GM18498 (cell line): Measurements from ENCODE around the gene WTIP.
"Not testable (repeated sequence)": the region's sequence is repeated elsewhere in the genome, so short reads cannot be mapped to it uniquely, and the experiment has no call there.

Source experiments
- ATAC-seq: cut with Tn5 transposase; IDR thresholded peaks from one replicate; pipeline ENCODE4 v1.9.1; 2021; ENCODE audit warnings: mild to moderate bottlenecking, moderate library complexity; ENCODE audit not compliant: unreplicated experiment

The WTIP gene

DNA sequence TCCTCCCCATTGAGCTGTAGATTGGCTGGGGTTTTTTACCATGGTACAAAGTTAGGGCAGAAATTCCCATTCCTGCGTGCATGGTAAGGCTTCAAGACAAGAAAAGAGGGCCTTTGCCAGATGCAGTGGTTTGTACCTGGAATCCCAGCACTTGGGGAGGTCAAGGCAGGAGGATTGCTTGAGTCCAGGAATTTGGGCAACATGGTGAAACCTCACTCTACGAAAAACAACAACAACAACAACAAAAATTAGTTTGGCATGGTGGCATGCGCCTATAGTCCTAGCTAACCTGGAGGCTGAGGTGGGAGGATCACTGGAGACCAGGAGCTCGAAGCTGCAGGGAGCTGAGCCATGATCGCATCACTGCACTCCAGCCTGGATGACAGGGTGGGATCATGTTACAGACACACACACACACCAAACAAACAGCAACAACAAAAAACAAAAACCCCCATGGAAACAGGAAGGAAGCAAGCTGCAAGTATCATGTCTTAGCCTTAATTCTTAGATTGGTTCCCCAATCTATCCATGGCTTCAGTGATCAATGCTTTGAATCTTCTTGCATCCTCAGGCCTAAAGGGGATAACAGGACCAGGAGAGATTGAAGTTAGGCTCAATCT, 5.5 kb upstream of the WTIP start:
- ATAC-seq, result no peak

DNA sequence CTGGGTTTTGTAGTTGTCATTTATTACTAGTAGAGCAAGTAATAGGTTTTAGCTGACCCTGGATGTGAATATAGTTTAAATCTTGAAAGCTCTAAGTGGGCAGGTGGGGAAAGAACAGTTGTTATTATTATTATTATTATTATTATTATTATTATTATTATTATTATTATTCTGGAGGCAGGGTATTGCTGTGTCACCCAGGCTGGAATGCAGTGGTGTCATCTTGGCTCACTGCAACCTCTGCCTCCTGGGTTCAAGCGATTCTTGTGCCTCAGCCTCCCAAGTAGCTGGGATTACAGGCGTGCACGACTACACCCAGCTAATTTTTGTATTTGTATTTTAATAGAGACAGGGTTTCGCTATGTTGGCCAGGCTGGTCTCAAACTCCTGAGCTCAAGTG, 3.1 kb upstream of the WTIP start:
- ATAC-seq, result not testable (repeated sequence)

DNA sequence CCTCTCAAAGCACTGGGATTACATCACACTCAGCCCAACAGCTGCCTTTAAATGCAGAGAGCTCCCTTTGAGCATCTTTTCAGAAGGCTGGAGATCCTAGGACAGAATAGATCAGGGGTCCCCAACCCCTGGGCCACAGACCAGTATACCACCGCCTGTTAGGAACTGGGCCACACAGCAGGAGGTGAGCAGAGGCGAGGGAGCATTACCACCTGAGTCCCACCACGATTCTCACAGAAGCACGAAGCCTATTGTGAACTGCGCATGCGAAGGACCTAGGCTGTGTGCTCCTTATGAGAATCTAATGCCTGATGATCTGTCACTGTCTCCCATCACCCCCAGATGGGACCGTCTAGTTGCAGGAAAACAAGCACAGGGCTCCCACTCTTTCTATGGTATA, 2.2 kb upstream of the WTIP start:
- no peak for ATAC-seq

DNA sequence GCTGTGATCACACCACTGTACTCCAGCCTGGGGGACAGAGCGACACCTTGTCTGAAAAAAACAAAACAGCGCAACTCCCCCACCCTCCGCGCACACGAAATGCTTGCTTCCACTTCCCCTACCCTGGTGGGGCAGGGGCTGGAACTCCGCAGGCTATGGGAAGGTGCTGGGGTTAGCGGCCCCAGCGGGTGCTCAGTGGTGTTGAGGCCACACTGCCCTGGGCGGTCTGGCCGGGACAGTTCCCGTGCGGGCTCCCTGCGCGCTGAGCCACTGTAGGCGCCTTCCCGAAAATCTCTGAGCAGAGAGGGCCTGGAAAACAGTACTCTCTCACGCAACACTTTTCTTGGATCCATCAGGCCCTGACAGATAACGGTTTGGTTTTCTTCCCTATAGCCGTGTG, 1.1 kb upstream of the WTIP start:
- no peak for ATAC-seq

DNA sequence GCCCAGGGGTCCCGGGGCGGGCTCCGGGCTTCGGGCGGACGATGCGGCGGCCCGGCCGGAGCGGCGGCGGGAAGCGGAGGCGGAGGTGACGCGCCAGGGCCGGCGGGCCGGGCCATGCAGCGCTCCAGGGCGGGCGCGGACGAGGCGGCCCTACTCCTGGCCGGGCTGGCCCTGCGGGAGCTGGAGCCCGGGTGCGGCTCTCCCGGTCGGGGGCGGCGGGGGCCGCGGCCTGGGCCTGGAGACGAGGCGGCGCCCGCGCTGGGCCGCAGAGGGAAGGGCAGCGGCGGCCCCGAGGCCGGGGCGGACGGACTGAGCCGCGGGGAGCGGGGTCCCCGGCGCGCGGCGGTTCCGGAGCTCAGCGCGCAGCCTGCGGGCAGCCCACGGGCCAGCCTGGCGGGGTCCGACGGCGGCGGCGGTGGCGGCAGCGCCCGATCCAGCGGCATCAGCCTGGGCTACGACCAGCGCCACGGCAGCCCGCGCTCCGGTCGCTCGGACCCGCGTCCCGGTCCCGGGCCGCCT, 362 bp downstream of the WTIP start:
- no peak for ATAC-seq

DNA sequence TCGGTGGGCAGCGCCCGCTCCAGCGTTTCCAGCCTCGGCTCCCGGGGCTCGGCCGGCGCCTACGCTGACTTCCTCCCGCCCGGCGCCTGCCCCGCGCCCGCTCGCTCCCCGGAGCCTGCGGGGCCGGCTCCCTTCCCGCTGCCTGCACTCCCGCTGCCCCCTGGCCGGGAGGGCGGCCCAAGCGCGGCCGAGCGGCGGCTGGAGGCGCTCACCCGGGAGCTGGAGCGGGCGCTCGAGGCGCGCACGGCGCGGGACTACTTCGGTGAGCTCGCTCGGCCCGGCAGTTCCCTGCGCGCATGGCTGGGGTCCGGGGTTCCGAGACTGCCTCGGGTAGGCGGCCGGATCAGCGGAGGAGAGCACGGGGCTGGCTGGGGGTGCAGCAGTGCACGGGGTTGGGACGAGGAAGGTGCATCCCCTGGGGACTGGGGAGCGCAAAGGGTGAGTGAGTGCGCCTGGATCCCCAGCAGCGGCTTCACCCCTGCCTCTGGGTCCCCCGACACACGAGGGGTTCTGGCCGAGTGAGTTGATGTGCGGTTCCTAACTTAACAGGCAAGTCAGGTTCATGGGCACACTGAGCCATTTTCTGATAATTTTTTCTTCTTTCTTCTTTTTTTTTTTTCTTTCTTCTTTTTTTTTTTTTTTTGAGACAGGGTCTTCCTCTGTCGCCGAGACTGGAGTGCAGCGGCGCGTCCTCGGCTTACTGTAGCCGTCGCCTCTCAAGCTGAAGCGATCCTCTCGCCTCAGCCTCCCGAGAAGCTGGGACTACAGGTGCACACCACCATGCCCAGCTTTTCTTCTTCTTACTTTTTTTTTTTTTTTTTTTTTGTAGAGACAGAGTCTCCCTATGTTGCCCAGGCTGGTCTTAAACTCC, 1.1 kb downstream of the WTIP start:
- no peak for ATAC-seq

DNA sequence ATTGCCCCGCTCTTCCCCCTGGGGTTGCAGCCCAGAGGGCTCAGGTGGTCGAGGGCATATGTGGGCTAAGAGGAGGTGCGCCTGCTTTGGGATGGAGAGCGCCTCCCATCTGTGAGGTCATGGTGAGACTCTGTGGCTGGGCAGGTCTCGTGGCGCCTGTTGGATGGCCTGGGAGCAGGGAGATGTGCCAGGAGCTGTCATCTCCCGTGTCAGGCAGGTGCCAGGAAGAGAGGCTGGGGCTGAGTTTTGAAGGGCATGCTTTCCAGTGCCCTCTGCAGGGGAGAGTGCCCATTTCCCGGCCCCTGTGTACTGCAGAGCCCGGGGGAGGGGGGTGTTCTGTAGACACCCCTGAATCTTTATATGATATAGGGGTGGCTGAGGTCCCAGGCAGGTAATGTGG, 2.8 kb downstream of the WTIP start:
- no peak for ATAC-seq

DNA sequence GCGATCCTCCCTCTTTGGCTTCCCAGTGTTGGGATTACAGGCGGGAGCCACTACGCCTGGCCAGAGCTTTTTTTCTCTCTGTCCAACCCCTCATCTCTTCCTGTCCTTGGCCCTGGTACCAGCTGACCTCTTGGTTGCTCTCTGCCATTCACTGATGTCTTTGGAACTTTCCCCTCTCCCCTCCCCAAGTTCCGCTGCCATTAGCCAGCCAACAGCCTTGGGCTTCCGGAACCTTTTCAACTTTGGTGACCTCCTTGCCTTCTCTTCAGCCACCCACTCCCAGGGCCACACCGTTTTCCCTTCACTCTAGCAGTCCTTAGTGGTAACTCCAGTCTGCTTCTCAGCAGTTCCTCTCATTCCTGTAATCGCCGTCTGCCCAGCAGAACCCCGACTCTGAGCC, 4.3 kb downstream of the WTIP start:
- no peak for ATAC-seq

DNA sequence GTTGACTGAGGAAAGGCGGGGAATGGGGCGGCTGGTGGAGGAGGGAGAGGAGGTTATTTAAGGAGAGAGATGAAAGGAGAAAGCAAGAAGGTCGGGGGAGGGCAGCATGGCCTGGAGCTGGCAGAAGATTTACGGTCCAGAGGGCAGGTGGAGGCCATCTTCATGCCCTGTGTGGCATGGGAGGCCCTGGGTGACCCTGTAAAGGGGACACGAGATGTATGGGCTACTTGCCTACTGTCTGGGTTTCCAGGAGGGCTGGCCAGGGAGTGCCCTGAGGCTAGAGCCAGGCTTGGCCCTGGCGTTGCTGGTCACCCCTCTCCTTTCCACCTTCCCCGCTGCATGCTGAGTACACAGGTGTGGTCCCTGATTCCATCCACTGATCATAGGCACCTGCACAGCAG, 6.1 kb downstream of the WTIP start:
- ATAC-seq, result no peak

DNA sequence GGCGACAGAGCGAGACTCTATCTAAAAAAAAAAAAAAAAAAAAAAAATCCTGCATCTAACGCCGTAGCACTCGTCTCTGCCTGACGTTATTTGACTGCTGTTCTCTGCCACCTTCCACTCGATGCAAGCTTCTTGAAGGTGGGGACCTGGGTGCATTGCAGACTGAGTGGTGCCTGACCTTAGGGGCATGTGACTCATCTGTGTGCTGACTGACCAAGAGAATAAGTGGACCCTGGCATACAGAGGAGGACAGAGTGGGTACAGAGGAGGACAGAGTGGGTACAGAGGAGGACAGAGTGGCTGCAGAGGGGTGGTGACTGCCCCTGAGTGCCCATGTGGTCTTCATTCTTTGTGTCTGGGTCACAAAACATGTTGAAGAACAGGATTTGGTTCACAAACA, 7.6 kb downstream of the WTIP start:
- no peak for ATAC-seq

DNA sequence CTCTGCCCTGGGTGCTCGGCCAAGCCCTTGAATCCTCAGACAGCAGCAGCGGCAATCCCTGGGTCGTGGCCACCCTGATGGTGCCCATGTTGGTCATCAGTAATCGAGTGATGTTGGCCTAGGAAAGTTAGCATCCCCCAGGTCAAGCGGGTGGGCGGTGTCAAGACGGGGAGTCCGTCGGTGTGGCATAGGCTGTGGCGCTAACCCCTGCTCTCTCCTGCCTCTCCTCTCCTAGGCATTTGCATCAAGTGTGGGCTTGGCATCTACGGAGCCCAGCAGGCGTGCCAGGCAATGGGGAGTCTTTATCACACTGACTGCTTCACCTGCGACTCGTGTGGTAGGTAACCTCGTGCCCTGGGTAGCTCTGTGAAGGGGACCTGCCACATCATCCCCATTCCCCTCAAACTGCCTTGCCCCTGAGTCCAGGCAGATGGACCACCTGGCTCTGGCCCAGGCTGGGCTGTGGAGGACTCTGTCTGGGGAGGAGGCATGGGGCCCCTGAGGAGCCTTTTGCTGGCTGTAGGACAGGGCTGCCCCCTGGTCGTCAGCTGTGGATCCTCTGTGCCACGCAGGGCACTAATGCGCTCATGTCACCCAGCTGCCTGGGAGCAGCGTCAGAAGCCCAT, 8.7 kb downstream of the WTIP start:
- ATAC-seq, result no peak

DNA sequence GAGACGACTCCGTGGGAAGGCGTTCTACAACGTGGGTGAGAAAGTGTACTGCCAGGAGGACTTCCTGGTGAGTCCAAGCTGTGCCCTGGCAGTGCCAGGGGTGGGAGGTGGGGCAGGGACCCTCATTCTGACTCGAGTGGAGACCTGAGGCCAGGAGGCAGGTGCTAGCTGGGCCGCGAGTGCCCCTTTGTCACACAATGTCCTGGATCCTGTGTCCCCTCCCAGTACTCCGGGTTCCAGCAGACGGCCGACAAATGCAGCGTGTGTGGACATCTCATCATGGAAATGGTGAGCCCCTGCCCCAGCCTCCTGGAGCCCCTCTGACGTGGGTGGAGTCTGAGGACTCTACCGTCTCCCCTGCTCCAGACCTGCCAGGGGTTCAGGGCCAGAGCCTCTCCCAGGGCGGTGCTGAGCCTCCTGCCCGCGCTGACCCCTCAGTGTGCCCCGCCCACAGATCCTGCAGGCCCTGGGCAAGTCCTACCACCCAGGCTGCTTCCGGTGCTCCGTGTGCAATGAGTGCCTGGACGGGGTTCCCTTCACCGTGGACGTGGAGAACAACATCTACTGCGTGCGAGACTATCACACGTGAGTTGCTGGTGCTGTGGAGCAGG, 11.6 kb downstream of the WTIP start:
- no peak for ATAC-seq

DNA sequence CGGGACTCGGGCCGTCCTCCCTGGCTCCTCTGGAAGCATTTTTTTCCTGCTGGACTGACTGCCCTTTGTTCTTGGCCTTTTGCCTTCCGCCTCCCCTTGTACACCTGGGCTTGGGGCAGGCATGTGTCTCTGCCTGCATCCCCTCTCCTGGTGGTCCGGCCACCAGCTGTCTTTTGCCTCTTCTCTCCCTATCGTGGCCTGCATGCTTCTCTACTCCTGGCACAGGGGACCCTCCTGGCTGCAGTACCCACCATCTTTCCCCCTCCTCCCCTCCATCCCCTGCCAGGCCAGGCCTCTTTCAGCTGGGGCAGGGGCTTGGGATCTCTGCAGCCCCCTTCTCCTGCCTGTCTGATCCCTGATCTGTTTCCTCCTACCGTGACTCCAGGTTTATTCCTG, 12.1 kb downstream of the WTIP start:
- no peak for ATAC-seq

DNA sequence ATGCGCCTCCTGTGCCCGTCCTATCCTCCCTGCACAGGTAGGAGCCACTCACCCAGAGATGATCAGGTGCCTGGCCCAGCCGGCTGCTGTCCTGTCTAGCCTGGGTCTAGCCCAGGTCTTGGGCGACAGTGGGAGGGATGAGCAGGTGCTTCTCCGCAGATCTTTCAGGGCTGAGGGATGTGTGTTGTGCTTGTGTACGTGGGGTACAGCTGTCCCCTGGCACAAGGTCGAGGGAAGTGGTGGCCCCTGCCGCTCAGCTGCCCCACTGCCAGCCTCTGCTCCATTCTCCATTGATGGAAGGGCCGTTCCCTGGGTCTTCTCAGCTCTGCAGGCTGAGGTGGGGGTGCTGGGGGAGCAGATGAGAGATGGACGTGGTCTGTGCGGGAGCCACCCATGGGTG, 13.0 kb downstream of the WTIP start:
- ATAC-seq, result no peak

DNA sequence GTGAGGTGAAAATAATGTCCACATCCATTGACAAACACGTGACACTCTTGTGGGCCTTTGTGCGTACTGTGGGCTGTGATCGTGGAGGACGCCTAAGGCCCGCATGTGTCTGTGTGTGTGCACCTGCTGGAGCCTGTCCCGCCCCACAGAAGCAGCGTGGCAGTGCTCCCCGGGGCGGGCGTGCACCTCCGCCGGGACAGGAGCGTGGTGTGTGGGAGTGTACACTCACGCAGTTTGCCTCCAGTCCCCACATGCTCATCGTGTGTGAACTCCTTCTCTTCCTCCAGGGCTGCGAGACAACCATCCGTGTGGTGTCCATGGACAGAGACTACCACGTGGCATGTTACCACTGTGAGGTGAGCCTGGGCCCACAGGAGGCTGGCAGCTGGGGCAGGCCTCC, 13.9 kb downstream of the WTIP start:
- no peak for ATAC-seq

DNA sequence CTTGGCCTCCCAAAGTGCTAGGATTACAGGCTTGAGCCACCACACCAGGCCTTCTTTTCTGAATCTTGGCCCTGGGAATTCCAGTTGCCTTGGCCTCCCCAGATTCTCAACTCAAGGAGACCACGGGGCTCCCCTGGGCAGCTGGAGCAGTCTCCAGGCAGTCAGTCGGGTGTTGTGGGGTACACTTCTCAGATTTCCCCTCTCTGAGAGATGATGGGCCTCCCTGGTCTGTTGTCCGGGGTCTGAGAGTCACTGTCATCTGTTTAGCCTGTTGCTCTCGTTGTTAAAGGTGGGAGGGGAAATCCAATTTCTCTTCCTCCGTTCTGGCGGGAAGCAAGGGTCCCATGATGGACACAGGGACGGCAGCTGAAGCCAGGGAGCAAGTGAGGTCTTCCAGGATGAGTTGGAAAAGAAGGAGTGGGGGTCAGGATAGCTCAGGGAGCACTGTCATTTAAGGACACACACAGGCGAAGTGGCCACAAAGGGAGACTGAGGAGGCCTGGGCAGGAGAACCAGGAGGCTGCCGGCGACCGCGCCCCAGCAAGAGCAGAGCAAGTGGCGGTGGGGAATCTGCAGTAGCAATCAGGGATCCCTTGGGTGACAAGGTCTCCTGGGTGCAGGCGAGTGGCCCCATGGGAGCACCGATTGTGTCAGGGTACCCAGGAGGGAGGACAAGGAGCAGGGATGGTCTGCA, 15.7 kb downstream of the WTIP start:
- no peak for ATAC-seq

DNA sequence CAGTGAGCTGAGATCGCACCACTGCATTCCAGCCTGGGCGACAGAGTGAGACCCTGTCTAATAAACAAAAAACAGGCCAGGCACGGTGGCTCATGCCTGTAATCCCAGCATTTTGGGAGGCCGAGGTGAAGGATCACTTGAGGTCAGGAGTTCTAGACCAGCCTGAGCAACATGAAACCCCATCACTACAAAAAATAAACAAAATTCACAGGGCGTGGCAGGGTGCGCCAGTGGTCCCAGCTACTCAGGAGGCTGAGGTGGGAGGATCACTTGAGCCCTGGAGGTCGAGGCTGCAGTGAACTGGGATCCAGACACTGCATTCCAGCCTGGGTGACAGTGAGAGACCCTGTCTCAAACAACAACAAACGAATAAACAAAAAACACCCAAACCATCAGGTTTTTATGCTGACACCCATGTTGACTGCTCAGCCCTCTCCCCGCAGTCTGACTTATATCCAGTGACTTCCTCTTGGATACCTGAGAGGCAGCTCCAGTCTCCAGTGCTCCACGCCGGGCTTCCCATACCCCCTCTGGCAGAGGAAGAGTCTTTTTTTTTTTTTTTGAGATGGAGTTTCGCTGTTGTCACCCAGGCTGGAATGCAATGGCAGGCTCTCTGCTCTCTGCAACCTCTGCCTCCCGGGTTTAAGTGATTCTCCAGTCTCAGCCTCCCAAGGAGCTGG, 17.7 kb downstream of the WTIP start:
- ATAC-seq, result no peak

DNA sequence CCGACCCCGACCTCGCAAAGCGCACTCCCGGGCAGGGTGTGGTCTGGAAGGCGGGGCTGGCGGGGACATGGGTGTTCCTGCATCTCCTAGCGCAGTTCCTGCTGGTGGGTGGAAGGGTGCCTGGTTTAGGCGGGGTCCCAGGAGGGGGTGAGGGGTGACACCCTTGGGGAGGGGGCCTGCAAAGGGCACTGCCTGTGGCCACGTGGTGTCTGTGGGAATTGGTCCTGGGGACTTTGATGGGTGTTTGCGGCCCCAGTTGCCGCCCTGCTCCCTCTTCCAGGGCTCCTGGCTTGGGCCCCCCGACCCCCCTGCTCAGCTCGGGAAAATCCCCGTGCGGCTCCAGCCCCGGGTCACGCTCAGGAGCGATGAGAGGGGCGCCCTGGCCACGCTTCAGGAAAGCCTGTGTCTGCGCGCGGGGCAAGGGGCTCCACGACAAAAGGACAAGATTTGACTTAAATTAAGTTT, 19.1 kb downstream of the WTIP start:
- ATAC-seq, result no peak

DNA sequence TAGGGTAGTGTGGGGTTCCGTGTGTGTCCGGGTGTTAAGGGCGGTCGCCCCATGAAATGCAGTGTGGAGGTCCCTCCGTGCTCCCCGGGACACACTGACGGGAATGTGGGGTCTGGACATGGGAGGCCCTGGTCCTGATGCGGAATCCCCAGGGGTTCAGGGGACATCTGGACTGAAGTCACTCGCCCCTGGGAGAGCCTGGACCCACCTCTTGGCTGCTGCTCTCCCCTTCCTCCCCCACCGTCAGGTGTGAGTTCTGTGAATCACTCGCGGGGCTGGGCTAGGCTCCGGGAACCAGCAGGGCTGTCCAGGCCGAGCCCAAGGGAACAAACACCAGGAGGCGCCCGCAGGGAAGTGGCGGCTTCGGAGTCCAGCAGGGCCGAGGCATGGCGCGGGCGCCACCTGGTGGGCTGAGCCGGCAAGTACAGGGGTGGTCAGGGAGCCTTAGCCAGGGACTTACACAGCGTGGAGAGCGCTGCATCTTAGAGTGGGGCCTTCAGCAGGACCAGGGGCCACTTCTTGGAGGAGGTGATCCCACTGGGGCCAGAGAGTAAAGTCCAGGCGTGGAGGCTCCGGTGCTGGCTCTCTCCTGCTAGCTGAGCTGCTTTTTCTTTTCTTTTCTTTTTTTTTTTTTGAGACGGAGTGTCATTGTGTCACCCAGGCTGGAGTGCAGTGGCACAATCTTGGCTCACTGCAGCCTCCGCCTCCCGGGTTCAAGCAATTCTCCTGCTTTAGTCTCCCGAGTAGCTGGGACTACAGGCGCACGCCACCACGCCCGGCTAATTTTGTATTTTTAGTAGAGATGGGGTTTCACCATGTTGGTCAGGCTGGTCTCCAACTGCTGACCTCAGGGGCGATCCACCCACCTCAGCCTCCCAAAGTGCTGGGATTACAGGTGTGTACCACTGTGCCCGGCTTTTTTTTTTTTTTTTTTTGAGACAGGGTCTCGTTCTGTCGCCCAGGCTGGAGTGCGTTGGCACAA, 20.1 kb downstream of the WTIP start:
- peak; percentile 80 for ATAC-seq
